Endodermal cell (in vitro differentiated cells): Measurements from ENCODE around the gene GPR149. TPM values are rescaled to one million over a fixed set of nuclear protein-coding genes. Genes with fewer than 3 reads are reported as not detected.

Source experiments
- DNase-seq: peaks from one replicate; pipeline ENCODE4 v3.0.0-alpha.2; 2017
- H3K27ac ChIP-seq: 2 replicates; pipeline ENCODE4 v1.5.1; 2013; ENCODE audit warnings: mild to moderate bottlenecking, low read depth, low read length, moderate library complexity
- H3K27me3 ChIP-seq: 2 replicates; pipeline ENCODE4 v1.6.1; 2013; ENCODE audit warnings: mild to moderate bottlenecking, low read length, moderate library complexity; ENCODE audit not compliant: insufficient read depth, control insufficient read depth, poor library complexity, severe bottlenecking
- H3K36me3 ChIP-seq: 2 replicates; pipeline ENCODE4 v1.7.0; 2013; ENCODE audit warnings: mild to moderate bottlenecking, low read length, moderate library complexity; ENCODE audit not compliant: control insufficient read depth, insufficient read depth
- H3K4me1 ChIP-seq: one replicate; pipeline ENCODE4 v1.7.0; 2013; ENCODE audit warnings: low read length; ENCODE audit not compliant: control insufficient read depth, insufficient read depth
- H3K4me3 ChIP-seq: 2 replicates; pipeline ENCODE4 v1.5.1; 2013; ENCODE audit warnings: mild to moderate bottlenecking, low read length, moderate library complexity
- H3K9ac ChIP-seq: 2 replicates; pipeline ENCODE4 v1.6.1; 2013; ENCODE audit warnings: mild to moderate bottlenecking, low read length, moderate library complexity; ENCODE audit not compliant: poor library complexity, severe bottlenecking; ENCODE audit errors: extremely low read depth
- H3K9me3 ChIP-seq: 2 replicates; pipeline ENCODE4 v1.6.1; 2013; ENCODE audit warnings: mild to moderate bottlenecking, low read length, moderate library complexity; ENCODE audit not compliant: control insufficient read depth
- H3K27ac Mint-ChIP-seq: 2 replicates; pipeline ENCODE4 v1.8.0; 2020; ENCODE audit warnings: mixed read lengths
- H3K27me3 Mint-ChIP-seq: 2 replicates; pipeline ENCODE4 v1.8.0; 2021; ENCODE audit warnings: mild to moderate bottlenecking, mixed read lengths; ENCODE audit not compliant: insufficient read depth
- H3K36me3 Mint-ChIP-seq: 2 replicates; pipeline ENCODE4 v1.8.0; 2020; ENCODE audit warnings: low read depth, mixed read lengths
- H3K4me1 Mint-ChIP-seq: 2 replicates; pipeline ENCODE4 v1.8.0; 2020; ENCODE audit warnings: mixed read lengths
- H3K4me3 Mint-ChIP-seq: 2 replicates; pipeline ENCODE4 v1.8.0; 2020; ENCODE audit warnings: mild to moderate bottlenecking, moderate library complexity, mixed read lengths
- H3K9me3 Mint-ChIP-seq: 2 replicates; pipeline ENCODE4 v1.8.0; 2020; ENCODE audit warnings: mild to moderate bottlenecking, mixed read lengths
- WGBS, 2 experiments: methylation state at CpG; one replicate each; pipeline versions ENCODE4 v1.1.5 to v1.1.7; 2013; ENCODE audit warnings: missing lambda C conversion rate in 2 of 2, mixed read lengths in 1 of 2; ENCODE audit not compliant: insufficient coverage in 1 of 2, insufficient read length in 1 of 2; 5-methylcytosine and 5-hydroxymethylcytosine counted together
- total RNA-seq, 2 donors: library from RNA; stranded (reverse); fragmentation: NEBNext Ultra II Directional in 1 of 2; extraction: Animal tissue kit (Norgen Biotek cat#: 25700) in 1 of 2; gene quantifications; 2 replicates in 1 of 2; 3 replicates in 1 of 2; pipeline ENCODE4 v1.2.1, GENCODE V29; 2021
- TF ChIP-seq, protein P1 (sequence below): fragments of 200-600 bp; sonication (generic); conservative IDR thresholded peaks from 2 replicates; pipeline ENCODE4 v1.5.0; 2021; ENCODE audit warnings: antibody characterized with exemption, mild to moderate bottlenecking

Gene GPR149
- total RNA-seq, 2 donors from 2014 or later = not detected

DNA sequence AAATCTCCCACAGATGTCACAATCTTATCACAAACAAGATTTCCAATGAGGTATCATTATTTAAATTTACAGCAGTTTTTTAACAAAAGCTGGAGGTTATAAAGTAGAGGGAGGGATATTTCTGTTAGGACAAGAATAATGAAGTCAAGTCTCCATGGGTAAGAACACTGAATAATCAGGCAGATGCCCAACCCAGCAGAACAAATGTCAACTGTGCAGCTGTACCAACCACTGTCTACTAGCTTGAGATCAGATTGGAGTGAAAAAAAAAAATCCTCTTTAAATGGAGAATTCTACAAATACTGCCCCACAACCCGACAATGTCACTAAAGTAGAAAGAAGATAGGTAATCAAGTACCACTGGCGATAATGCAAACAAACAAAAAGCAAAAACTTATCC is 136.0 kb downstream of the GPR149 start:
- H3K27me3 Mint-ChIP-seq = no peaks in the 10 kb centered on the region
- H3K4me1 ChIP-seq = no peaks in the 10 kb centered on the region
- no peak overlapping the region for H3K27ac ChIP-seq
- H3K4me3 Mint-ChIP-seq = no peak overlapping the region
- peaks cover 78% of the 10 kb centered on the region for H3K36me3 Mint-ChIP-seq
- H3K9me3 Mint-ChIP-seq = no peaks in the 10 kb centered on the region
- H3K27ac Mint-ChIP-seq = no peak overlapping the region
- H3K4me3 ChIP-seq = no peak overlapping the region
- no peaks in the 10 kb centered on the region for H3K27me3 ChIP-seq
- H3K36me3 ChIP-seq = peaks cover 84% of the 10 kb centered on the region
- WGBS, 2 experiments = 100% methylated on average over 2 of the region's 2 CpGs; no CpG with 5 or more reads in 1 of the 2 experiments
- H3K4me1 Mint-ChIP-seq = no peaks in the 10 kb centered on the region
- no peaks in the 10 kb centered on the region for H3K9me3 ChIP-seq
- DNase-seq = no peak
- H3K9ac ChIP-seq = no peak overlapping the region
- TF ChIP-seq, protein P1, sequence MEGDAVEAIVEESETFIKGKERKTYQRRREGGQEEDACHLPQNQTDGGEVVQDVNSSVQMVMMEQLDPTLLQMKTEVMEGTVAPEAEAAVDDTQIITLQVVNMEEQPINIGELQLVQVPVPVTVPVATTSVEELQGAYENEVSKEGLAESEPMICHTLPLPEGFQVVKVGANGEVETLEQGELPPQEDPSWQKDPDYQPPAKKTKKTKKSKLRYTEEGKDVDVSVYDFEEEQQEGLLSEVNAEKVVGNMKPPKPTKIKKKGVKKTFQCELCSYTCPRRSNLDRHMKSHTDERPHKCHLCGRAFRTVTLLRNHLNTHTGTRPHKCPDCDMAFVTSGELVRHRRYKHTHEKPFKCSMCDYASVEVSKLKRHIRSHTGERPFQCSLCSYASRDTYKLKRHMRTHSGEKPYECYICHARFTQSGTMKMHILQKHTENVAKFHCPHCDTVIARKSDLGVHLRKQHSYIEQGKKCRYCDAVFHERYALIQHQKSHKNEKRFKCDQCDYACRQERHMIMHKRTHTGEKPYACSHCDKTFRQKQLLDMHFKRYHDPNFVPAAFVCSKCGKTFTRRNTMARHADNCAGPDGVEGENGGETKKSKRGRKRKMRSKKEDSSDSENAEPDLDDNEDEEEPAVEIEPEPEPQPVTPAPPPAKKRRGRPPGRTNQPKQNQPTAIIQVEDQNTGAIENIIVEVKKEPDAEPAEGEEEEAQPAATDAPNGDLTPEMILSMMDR = no peak

DNA sequence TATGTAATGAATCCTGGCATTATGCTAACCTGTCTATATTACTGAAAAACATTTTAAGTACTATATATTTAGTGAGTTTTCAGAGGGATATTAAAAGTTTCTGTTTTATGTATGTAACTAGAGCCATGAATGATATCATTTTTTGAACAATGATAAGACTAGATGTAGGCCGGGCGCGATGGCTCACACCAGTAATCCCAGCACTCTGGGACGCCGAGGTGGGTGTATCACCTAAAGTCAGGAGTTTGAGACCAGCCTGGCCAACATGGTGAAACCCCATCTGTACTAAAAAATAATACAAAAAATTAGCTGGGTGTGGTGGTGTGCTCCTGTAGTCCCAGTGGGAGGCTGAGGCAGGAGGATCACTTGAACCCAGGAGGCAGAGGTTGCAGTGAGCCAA is 139.8 kb downstream of the GPR149 start:
- H3K4me3 ChIP-seq = no peak overlapping the region
- H3K27me3 ChIP-seq = no peaks in the 10 kb centered on the region
- Mint-ChIP-seq H3K4me1 (no peaks in the 10 kb centered on the region), H3K27ac (no peak overlapping the region), H3K36me3 (peaks cover 67% of the 10 kb centered on the region), H3K27me3 (no peaks in the 10 kb centered on the region), H3K9me3 (no peaks in the 10 kb centered on the region), H3K4me3 (no peak overlapping the region)
- H3K9me3 ChIP-seq = no peaks in the 10 kb centered on the region
- no peak overlapping the region for H3K9ac ChIP-seq
- TF ChIP-seq, protein P1 = no peak
- no peak for DNase-seq
- WGBS, 2 experiments = 96% methylated on average over 5 of the region's 5 CpGs; no CpG with 5 or more reads in 1 of the 2 experiments
- no peak overlapping the region for H3K27ac ChIP-seq
- no peaks in the 10 kb centered on the region for H3K4me1 ChIP-seq
- peaks cover 84% of the 10 kb centered on the region for H3K36me3 ChIP-seq

Other genes starting within 250 kb of the GPR149 start
- gene DHX36, start 105.7 kb downstream of the GPR149 start, total RNA-seq = 10 to 100 TPM; 90.0 to 97.3 TPM